ENCODE measurements around the gene TSEN2. TPM values are rescaled to one million over a fixed set of nuclear protein-coding genes. Genes with fewer than 3 reads are reported as not detected.
"Not testable (repeated sequence)": the region's sequence is repeated elsewhere in the genome, so short reads cannot be mapped to it uniquely, and the experiment has no call there.

TSEN2 gene
- total RNA-seq, 2 donors from 2014 or later = 12.8 to 12.9 TPM

DNA sequence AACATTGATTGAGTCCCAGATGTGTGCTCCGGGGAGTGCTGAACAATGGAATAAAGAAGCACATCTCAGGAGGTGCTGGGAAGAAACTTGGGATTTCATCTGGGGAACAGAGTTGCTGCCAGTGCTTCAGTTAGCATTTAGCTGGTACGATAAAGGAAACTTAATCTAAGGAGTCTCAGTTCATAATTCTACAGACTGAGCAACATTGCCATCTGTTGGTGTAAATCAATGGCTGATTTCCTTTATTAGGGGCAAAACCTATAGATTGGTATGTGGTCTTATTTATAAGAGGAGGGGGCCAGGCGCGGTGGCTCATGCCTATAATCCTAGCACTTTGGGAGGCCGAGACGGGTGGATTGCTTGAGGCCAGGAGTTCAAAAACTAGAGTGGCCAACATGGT lies 52.1 kb downstream of the TSEN2 start:
- H3K27me3 ChIP-seq = no peaks in the 10 kb centered on the region
- no peaks in the 10 kb centered on the region for H3K4me1 ChIP-seq

DNA sequence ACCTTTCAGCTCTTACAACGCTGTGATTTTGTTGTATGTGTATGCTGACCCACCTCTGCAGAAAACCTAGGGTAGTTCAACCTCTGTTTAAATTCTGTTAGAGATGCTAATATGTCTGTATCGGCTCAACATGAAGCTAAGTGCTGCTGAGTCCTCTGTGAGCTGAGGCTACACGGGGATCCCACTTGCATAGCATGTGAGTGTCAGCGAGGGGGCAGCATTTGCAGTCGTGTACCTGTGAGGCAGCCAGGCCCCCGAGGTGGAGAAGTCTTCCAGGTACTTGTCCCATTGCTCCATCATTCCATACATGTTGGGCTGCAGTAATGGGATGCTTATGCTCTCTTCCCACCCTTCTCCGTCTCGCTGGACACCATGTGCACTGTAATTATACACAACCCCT lies 57.3 kb downstream of the TSEN2 start:
- Histone ChIP-seq H3K4me1 (no peaks in the 10 kb centered on the region), H3K27me3 (no peaks in the 10 kb centered on the region), H3K36me3 (peaks cover 5% of the 10 kb centered on the region), H3K27ac (no peak overlapping the region), H3K4me3 (no peak overlapping the region), H3K9me3 (no peaks in the 10 kb centered on the region)
- TF ChIP-seq CTCF (IDR thresholded peaks at IDR 0.05) = peak in 1 of 2 donors; percentile 53
- no peak for DNase-seq (ENCODE audit: low spot score)

More for the DNA sequence above, 52.1 kb downstream of the TSEN2 start:
- Histone ChIP-seq H3K36me3 (peaks cover 18% of the 10 kb centered on the region), H3K4me3 (no peak overlapping the region), H3K27ac (no peak overlapping the region), H3K9me3 (no peaks in the 10 kb centered on the region)
- peak in 1 of 2 donors; percentile 41 for TF ChIP-seq CTCF (IDR thresholded peaks at IDR 0.05)
- DNase-seq (ENCODE audit: low spot score) = no peak

DNA sequence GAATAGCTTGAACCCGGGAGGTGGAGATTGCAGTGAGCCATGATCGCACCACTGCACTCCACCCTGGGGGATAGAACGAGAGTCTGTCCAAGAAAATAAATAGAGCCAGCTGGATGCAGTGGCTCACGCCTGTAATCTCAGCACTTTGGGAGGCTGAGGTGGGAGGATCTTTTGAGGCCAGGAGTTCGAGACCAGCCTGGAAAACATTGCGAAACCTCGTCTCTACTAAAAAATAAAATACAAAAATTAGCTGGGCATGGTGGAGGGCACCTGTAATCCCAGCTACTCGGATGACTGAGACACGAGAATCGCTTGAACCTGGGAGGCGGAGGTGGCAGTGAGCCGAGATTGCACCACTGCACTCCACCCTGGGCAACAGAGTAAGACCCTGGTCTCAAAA lies 59.2 kb downstream of the TSEN2 start:
- not testable (repeated sequence) for H3K27me3 ChIP-seq; H3K4me1 ChIP-seq; DNase-seq (ENCODE audit: low spot score); H3K27ac ChIP-seq; H3K4me3 ChIP-seq; H3K36me3 ChIP-seq; H3K9me3 ChIP-seq

GRCh38 chr3:12544652-12545472 lies 60.6 kb downstream of the TSEN2 start:
- Histone ChIP-seq H3K9me3 (no peaks in the 10 kb centered on the region), H3K27ac (no peak overlapping the region), H3K27me3 (no peaks in the 10 kb centered on the region), H3K36me3 (peaks cover 5% of the 10 kb centered on the region), H3K4me3 (no peak overlapping the region), H3K4me1 (no peaks in the 10 kb centered on the region)
- DNase-seq (ENCODE audit: low spot score) = no peak
- TF ChIP-seq CTCF (IDR thresholded peaks at IDR 0.05) = no peak

DNA sequence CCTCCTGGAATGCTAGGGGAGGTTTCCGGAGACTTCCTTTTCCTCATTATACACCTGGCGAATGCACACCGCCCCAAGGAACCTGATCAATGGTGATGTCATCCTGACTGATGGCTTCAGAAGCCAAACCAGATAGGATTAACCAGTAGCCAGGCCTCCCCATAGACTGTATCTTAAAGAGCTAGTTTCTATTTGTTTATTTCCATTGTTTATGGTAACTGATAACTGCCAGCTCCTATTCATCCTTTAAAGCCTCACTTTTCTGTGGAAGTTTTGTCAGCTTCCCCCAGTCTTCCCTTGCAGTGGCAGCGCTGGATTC lies 61.2 kb downstream of the TSEN2 start, which contains the start of gene MKRN2OS:
MKRN2OS (minus strand) TSS at position 27 of the 319 bp plus-strand sequence. CDS start 35 bp downstream, outside the sequence.
- Histone ChIP-seq H3K27me3 (no peaks in the 10 kb centered on the region), H3K27ac (no peak within 1 kb of the TSS), H3K36me3 (no peaks in the 10 kb centered on the region), H3K4me1 (no peaks in the 10 kb centered on the region), H3K4me3 (no peak within 1 kb of the TSS), H3K9me3 (no peaks in the 10 kb centered on the region)
- no peak for DNase-seq (ENCODE audit: low spot score)
- TF ChIP-seq CTCF (IDR thresholded peaks at IDR 0.05) = no peak

DNA sequence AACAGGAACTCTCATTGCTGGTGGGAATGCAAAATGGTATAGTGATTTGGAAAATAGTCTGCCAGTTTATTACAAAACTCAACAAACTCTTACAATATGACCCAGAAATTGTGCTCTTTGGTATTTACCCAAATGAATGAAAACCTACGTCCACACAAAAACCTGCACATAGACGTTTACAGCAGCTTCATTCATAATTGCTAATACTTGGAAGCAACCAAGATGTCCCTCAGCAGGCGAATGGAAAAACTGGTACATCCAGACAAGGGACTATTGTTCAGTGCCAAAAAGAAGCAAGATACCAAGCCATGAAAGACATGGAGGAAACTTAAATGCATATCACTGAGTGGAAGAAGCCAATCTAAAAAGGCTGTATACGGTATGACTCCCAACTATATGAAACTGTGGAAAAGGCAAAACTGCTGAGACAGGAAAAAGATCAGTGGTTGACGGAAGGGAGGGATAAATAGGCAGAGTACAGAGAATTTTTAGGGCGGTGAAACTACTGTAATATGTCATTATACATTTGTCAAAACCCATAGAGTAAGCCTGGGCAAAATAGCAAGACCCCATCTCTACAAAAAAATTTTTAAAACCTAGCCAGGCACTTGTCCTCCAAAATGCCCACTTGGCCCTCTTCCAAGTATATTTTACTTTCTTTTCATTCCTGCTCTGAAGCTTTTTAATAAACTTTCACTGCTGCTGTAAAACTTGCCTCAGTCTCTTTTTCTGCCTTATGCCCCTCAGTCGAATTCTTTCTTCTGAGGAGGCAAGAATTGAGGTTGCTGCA lies 65.9 kb downstream of the TSEN2 start:
- H3K36me3 ChIP-seq = no peaks in the 10 kb centered on the region
- H3K9me3 ChIP-seq = no peaks in the 10 kb centered on the region
- no peak overlapping the region for H3K4me3 ChIP-seq
- no peak overlapping the region for H3K27ac ChIP-seq
- no peaks in the 10 kb centered on the region for H3K27me3 ChIP-seq
- no peak for DNase-seq (ENCODE audit: low spot score)
- H3K4me1 ChIP-seq = peaks cover 0 to 8% of the 10 kb centered on the region in 2 donors
- TF ChIP-seq CTCF (IDR thresholded peaks at IDR 0.05) = no peak
